Naive thymus-derived CD4-positive, alpha-beta T cell (primary cell): ENCODE measurements around the gene MYOM1. TPM values are rescaled to one million over a fixed set of nuclear protein-coding genes. Genes with fewer than 3 reads are reported as not detected.

Source experiments
- ATAC-seq: fragments of 150-1000 bp; cut with Tn5 transposase; 2 replicates; pipeline ENCODE4 v1.10.0; 2021; ENCODE audit warnings: mild to moderate bottlenecking, moderate library complexity
- CTCF ChIA-PET: fragments of 350-600 bp; sonication (Branson Sonifier 250); formaldehyde crosslinking; loops from one replicate; lab custom pipeline; 2021; ENCODE audit warnings: antibody characterized with exemption; lab: Charles Lee
- POLR2A ChIA-PET: fragments of 350-600 bp; sonication (Branson Sonifier 250); formaldehyde crosslinking; loops from one replicate; lab custom pipeline; 2021; ENCODE audit warnings: antibody characterized with exemption, inconsistent platforms; lab: Charles Lee
- DNase-seq, 9 donors: peaks; one replicate each; pipeline versions ENCODE4 v3.0.0 to v3.0.0-alpha.2; 2020 to 2022; ENCODE audit warnings: mixed read lengths in 1 of 9
- H3K27ac ChIP-seq: one replicate; pipeline ENCODE4 v1.7.0; 2013; ENCODE audit warnings: mild to moderate bottlenecking, low read depth, low read length, moderate library complexity
- H3K27me3 ChIP-seq, 2 donors: one replicate each; pipeline ENCODE4 v1.7.0; 2013; ENCODE audit warnings: low read length in 2 of 2, mild to moderate bottlenecking in 2 of 2, moderate library complexity in 2 of 2; ENCODE audit not compliant: control insufficient read depth in 2 of 2, insufficient read depth in 2 of 2
- H3K36me3 ChIP-seq, 3 experiments: 1 replicate in 2 of 3; 2 replicates in 1 of 3; pipeline ENCODE4 v1.7.0; 2013; ENCODE audit warnings: low read length in 3 of 3, mild to moderate bottlenecking in 3 of 3, moderate library complexity in 1 of 3; ENCODE audit not compliant: insufficient read depth in 3 of 3, control insufficient read depth in 2 of 3
- H3K4me1 ChIP-seq, 2 donors: one replicate each; pipeline ENCODE4 v1.7.0; 2013; ENCODE audit warnings: low read length in 2 of 2, mild to moderate bottlenecking in 2 of 2, moderate library complexity in 1 of 2; ENCODE audit not compliant: control insufficient read depth in 2 of 2, insufficient read depth in 2 of 2
- H3K4me3 ChIP-seq: 2 replicates; pipeline ENCODE4 v1.7.0; 2013; ENCODE audit warnings: mild to moderate bottlenecking, low read length
- H3K9me3 ChIP-seq, 3 experiments: 1 replicate in 2 of 3; 2 replicates in 1 of 3; pipeline ENCODE4 v1.7.0; 2013; ENCODE audit warnings: low read length in 3 of 3; ENCODE audit not compliant: control insufficient read depth in 2 of 3
- H3K27ac Mint-ChIP-seq, 9 donors: one replicate each; pipeline ENCODE4 v1.8.0; 2020 to 2022; ENCODE audit warnings: mixed read lengths in 9 of 9, mild to moderate bottlenecking in 8 of 9, moderate library complexity in 5 of 9, inconsistent platforms in 2 of 9
- H3K27me3 Mint-ChIP-seq, 5 donors: one replicate each; pipeline ENCODE4 v1.8.0; 2021 to 2022; ENCODE audit warnings: mixed read lengths in 5 of 5, mild to moderate bottlenecking in 1 of 5
- H3K36me3 Mint-ChIP-seq, 5 donors: one replicate each; pipeline ENCODE4 v1.8.0; 2020 to 2022; ENCODE audit warnings: mixed read lengths in 5 of 5, mild to moderate bottlenecking in 3 of 5, inconsistent platforms in 1 of 5
- H3K4me1 Mint-ChIP-seq, 7 donors: one replicate each; pipeline ENCODE4 v1.8.0; 2020 to 2022; ENCODE audit warnings: mixed read lengths in 7 of 7, mild to moderate bottlenecking in 3 of 7, inconsistent platforms in 1 of 7
- H3K4me3 Mint-ChIP-seq, 10 donors: one replicate each; pipeline ENCODE4 v1.8.0; 2020 to 2022; ENCODE audit warnings: mild to moderate bottlenecking in 10 of 10, mixed read lengths in 10 of 10, moderate library complexity in 6 of 10, inconsistent platforms in 2 of 10
- H3K9me3 Mint-ChIP-seq, 11 donors: one replicate each; pipeline ENCODE4 v1.8.0; 2020 to 2022; ENCODE audit warnings: mixed read lengths in 11 of 11, mild to moderate bottlenecking in 4 of 11, inconsistent platforms in 1 of 11, moderate library complexity in 1 of 11
- intact Hi-C, 2 donors: fragments of 100-400 bp; cut with micrococcal nuclease; formaldehyde crosslinking; loops; one replicate each; pipeline ENCODE4 v1.15.1; 2023
- polyA plus RNA-seq, 2 donors: library from polyadenylated mRNA; unstranded; fragments of 300-500 nt; fragmentation: Illumina TruSeq; gene quantifications; one replicate each; pipeline ENCODE4 v1.2.3, GENCODE V29; 2021
- total RNA-seq, 6 experiments: library from RNA in 5 of 6; stranded (reverse) in 5 of 6; gene quantifications; 1 replicate in 5 of 6; 2 replicates in 1 of 6; pipeline ENCODE4 v1.2.3 and lab custom pipeline; 2021 to 2026

Gene MYOM1
- total and polyA plus RNA-seq, 7 experiments from 2014 or later, result 0.83 to 6.7 (median 1.9) TPM

DNA sequence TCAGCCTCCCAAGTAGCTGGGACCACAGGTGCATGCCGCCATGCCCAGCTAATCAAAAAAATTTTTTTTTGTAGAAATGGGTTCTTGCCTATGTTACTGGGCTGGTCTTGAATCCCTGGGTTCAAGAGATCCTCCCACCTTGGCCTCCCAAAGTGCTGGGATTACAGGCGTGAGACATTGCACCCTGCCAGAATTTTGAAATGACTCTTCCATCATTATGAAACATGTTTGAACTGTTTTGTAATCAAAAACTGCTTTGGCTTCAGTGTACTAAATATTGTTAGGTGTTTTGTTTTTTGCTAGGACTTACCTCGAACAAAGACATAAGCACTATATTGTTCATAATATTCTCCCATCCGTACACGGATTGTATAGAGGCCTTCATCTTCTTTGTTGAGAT lies 55.8 kb downstream of the MYOM1 start:
- Histone ChIP-seq H3K27ac (no peak overlapping the region), H3K4me1 (no peaks in the 10 kb centered on the region), H3K36me3 (no peaks in the 10 kb centered on the region), H3K9me3 (no peaks in the 10 kb centered on the region), H3K4me3 (no peak overlapping the region), H3K27me3 (no peaks in the 10 kb centered on the region)
- Mint-ChIP-seq H3K9me3 (peaks cover 0 to 1% (median 0%) of the 10 kb centered on the region in 11 donors), H3K27ac (no peak overlapping the region), H3K36me3 (peaks cover 0 to 32% (median 23%) of the 10 kb centered on the region in 5 donors), H3K27me3 (peaks cover 0 to 2% (median 0%) of the 10 kb centered on the region in 5 donors), H3K4me1 (peaks cover 0 to 2% (median 0%) of the 10 kb centered on the region in 7 donors), H3K4me3 (no peak overlapping the region)
- ChIA-PET CTCF (no interaction called here), POLR2A (no interaction called here)
- ATAC-seq, result no peak
- intact Hi-C loops, result no loop called here
- no peak for DNase-seq

DNA sequence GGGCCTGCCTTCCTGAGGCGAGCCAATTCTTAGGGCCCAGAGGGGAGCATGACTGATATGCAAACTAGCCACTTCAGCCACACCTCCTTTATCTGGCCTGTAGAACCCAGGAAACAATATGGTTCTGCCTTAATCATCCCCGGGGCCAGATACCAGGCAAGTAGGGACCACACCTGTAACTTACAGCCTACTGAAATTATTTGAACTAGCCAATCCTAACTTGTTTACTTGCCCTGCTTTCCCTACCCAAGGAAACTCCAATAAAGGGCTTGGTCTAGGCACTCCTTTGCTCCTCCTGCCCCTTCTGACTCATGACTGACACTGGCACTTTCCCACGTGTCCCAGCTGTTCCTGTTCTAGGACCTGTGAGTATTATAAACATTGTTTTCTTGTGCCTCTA lies 57.6 kb downstream of the MYOM1 start:
- no peak overlapping the region for H3K4me3 ChIP-seq
- H3K27ac Mint-ChIP-seq, result no peak overlapping the region
- no peaks in the 10 kb centered on the region for H3K27me3 Mint-ChIP-seq
- no peak overlapping the region for H3K4me3 Mint-ChIP-seq
- H3K36me3 Mint-ChIP-seq, result peaks cover 0 to 26% (median 19%) of the 10 kb centered on the region in 5 donors
- H3K27me3 ChIP-seq, result no peaks in the 10 kb centered on the region
- no peaks in the 10 kb centered on the region for H3K36me3 ChIP-seq
- H3K4me1 ChIP-seq, result no peaks in the 10 kb centered on the region
- no peak for DNase-seq
- intact Hi-C loops, result no loop called here
- no peaks in the 10 kb centered on the region for H3K9me3 ChIP-seq
- no peak overlapping the region for H3K27ac ChIP-seq
- no peak for ATAC-seq
- peaks cover 0 to 1% (median 0%) of the 10 kb centered on the region in 11 donors for H3K9me3 Mint-ChIP-seq
- H3K4me1 Mint-ChIP-seq, result peaks cover 0 to 2% (median 0%) of the 10 kb centered on the region in 7 donors
- ChIA-PET CTCF (no interaction called here), POLR2A (no interaction called here)

DNA sequence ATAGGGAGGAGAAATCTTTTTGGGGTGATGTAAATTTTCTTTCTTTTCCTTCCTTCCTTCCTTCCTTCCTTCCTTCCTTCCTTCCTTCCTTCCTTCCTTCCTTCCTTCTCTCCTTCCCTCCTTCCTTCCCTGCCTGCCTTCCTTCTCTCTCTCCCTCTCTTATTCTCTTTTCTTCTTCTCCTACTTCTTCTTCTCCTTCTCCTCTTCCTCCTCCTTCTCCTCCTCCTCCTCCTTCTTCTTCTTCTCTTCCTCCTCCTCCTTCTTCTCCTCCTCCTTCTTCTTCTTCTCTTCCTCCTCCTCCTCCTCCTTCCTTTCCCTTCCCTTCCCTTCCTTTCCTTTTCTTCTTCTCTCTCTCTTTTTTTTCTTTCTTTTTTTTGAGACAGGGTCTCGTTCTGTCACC lies 59.9 kb downstream of the MYOM1 start:
- Mint-ChIP-seq H3K4me1 (peaks cover 0 to 2% (median 0%) of the 10 kb centered on the region in 7 donors), H3K27ac (no peak overlapping the region), H3K27me3 (no peaks in the 10 kb centered on the region), H3K36me3 (peaks cover 0 to 19% (median 17%) of the 10 kb centered on the region in 5 donors), H3K9me3 (peaks cover 0 to 1% (median 0%) of the 10 kb centered on the region in 11 donors), H3K4me3 (no peak overlapping the region)
- Histone ChIP-seq H3K4me3 (no peak overlapping the region), H3K4me1 (no peaks in the 10 kb centered on the region), H3K36me3 (no peaks in the 10 kb centered on the region), H3K27me3 (no peaks in the 10 kb centered on the region), H3K27ac (no peak overlapping the region), H3K9me3 (no peaks in the 10 kb centered on the region)
- DNase-seq, result no peak
- POLR2A ChIA-PET, result no interaction called here
- intact Hi-C loops, result no loop called here
- CTCF ChIA-PET, result no interaction called here
- no peak for ATAC-seq

DNA sequence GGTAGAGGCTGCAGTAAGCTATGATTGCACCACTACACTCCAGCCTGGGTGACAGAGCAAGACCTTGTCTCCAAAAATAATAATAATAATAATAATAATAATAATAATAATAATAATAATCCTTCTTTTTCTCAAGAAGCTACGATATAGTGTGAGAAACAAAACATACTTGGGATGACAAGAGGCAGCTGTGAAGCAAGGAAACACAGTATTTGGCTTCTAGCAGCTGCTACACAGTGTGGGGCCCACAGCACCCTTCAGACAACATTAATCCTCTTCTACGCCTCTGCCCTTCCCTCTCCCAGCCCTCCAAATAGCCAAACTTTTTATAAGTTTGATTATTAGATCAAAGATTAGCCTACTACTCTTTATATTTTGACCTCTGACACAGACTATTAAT lies 62.2 kb downstream of the MYOM1 start:
- intact Hi-C loops, result no loop called here
- Mint-ChIP-seq H3K36me3 (peaks cover 0 to 9% (median 4%) of the 10 kb centered on the region in 5 donors), H3K4me1 (peaks cover 0 to 4% (median 0%) of the 10 kb centered on the region in 7 donors), H3K9me3 (peaks cover 0 to 1% (median 0%) of the 10 kb centered on the region in 11 donors), H3K4me3 (no peak overlapping the region), H3K27ac (peak overlapping the region in 1 of 9 donors; percentile 27), H3K27me3 (no peaks in the 10 kb centered on the region)
- H3K36me3 ChIP-seq, result no peaks in the 10 kb centered on the region
- no peak for ATAC-seq
- no peak overlapping the region for H3K4me3 ChIP-seq
- POLR2A ChIA-PET, result no interaction called here
- H3K27ac ChIP-seq, result no peak overlapping the region
- CTCF ChIA-PET, result interaction anchor here (0.6 kb wide), 1 partner anchor 165 kb away, joined by 5 read pairs; no protein-coding TSS in a partner anchor
- H3K9me3 ChIP-seq, result no peaks in the 10 kb centered on the region
- DNase-seq, result no peak
- no peaks in the 10 kb centered on the region for H3K27me3 ChIP-seq
- H3K4me1 ChIP-seq, result no peaks in the 10 kb centered on the region

- no peaks in the 10 kb centered on the region for H3K27me3 ChIP-seq
- H3K36me3 Mint-ChIP-seq, result peaks cover 0 to 9% (median 4%) of the 10 kb centered on the region in 5 donors
- H3K36me3 ChIP-seq, result no peaks in the 10 kb centered on the region
- ATAC-seq, result no peak
- no peak overlapping the region for H3K4me3 Mint-ChIP-seq
- no peaks in the 10 kb centered on the region for H3K9me3 ChIP-seq
- peaks cover 0 to 1% (median 0%) of the 10 kb centered on the region in 11 donors for H3K9me3 Mint-ChIP-seq
- POLR2A ChIA-PET, result no interaction called here
- no peaks in the 10 kb centered on the region for H3K4me1 ChIP-seq
- intact Hi-C loops, result no loop called here
- peaks cover 0 to 4% (median 0%) of the 10 kb centered on the region in 7 donors for H3K4me1 Mint-ChIP-seq
- CTCF ChIA-PET, result no interaction called here
- no peak for DNase-seq
- H3K27ac ChIP-seq, result no peak overlapping the region
- no peak overlapping the region for H3K4me3 ChIP-seq
- H3K27ac Mint-ChIP-seq, result no peak overlapping the region
- no peaks in the 10 kb centered on the region for H3K27me3 Mint-ChIP-seq
Observed at GRCh38 chr18:3157086-3157485, 62.7 kb downstream of the MYOM1 start.

DNA sequence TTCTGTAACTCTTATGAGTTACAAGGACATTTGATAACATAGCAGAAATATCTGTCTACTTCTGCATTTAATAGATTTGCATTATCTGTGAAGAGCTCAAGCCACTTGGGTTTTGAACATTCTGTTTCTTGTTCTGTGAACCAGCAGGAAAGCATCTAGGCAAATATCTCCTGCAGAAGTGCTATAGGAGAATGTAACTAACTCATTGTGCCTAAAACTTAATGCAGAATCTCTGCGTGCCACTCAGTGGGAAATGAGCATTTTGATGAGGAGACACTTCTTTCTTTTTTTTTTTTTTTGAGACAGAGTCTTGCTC lies 63.5 kb downstream of the MYOM1 start:
- H3K27ac ChIP-seq, result no peak overlapping the region
- H3K4me1 Mint-ChIP-seq, result peaks cover 0 to 5% (median 4%) of the 10 kb centered on the region in 7 donors
- POLR2A ChIA-PET, result no interaction called here
- H3K4me1 ChIP-seq, result peaks cover 0 to 3% of the 10 kb centered on the region in 2 donors
- H3K27me3 Mint-ChIP-seq, result peaks cover 0 to 3% (median 0%) of the 10 kb centered on the region in 5 donors
- ATAC-seq, result no peak
- intact Hi-C loops, result no loop called here
- no peaks in the 10 kb centered on the region for H3K27me3 ChIP-seq
- no peaks in the 10 kb centered on the region for H3K36me3 ChIP-seq
- H3K36me3 Mint-ChIP-seq, result peaks cover 0 to 6% (median 1%) of the 10 kb centered on the region in 5 donors
- H3K27ac Mint-ChIP-seq, result no peak overlapping the region
- H3K9me3 ChIP-seq, result no peaks in the 10 kb centered on the region
- CTCF ChIA-PET, result no interaction called here
- H3K9me3 Mint-ChIP-seq, result peaks cover 0 to 1% (median 0%) of the 10 kb centered on the region in 11 donors
- H3K4me3 ChIP-seq, result no peak overlapping the region
- DNase-seq, result no peak
- H3K4me3 Mint-ChIP-seq, result no peak overlapping the region

GRCh38 chr18:3154214-3154613 lies 65.6 kb downstream of the MYOM1 start:
- Mint-ChIP-seq H3K27me3 (peaks cover 0 to 3% (median 0%) of the 10 kb centered on the region in 5 donors), H3K27ac (no peak overlapping the region), H3K9me3 (no peaks in the 10 kb centered on the region), H3K36me3 (peaks cover 0 to 5% (median 0%) of the 10 kb centered on the region in 5 donors), H3K4me1 (peaks cover 2 to 11% (median 7%) of the 10 kb centered on the region in 7 donors), H3K4me3 (no peak overlapping the region)
- Histone ChIP-seq H3K36me3 (no peaks in the 10 kb centered on the region), H3K27ac (no peak overlapping the region), H3K9me3 (no peaks in the 10 kb centered on the region), H3K4me1 (peaks cover 0 to 3% of the 10 kb centered on the region in 2 donors), H3K4me3 (no peak overlapping the region), H3K27me3 (no peaks in the 10 kb centered on the region)
- no peak for DNase-seq
- ChIA-PET POLR2A (interaction anchor here (1.0 kb wide), 1 partner anchor 93 kb away, joined by 5 read pairs; the partner anchor contains the start of gene MYL12A), CTCF (interaction anchor here (0.6 to 1.0 kb wide), 2 partner anchors 91 to 160 kb away, joined by 3 to 4 read pairs; no protein-coding TSS in a partner anchor)
- no peak for ATAC-seq
- intact Hi-C loops, result no loop called here
